GM23338 (cell line): ENCODE data around the gene KRT81. TPM values are rescaled to one million over a fixed set of nuclear protein-coding genes. Genes with fewer than 3 reads are reported as not detected.

Experiments used
- CTCF ChIP-seq, 2 experiments: fragments of 200-600 bp in 1 of 2; sonication (generic) in 1 of 2; conservative IDR thresholded peaks; 2 replicates each; pipeline versions ENCODE4 v1.5.1 to v1.6.1; 2016 to 2017; ENCODE audit warnings: antibody characterized with exemption in 2 of 2, low read depth in 2 of 2, mild to moderate bottlenecking in 2 of 2, moderate library complexity in 1 of 2
- REST ChIP-seq: IDR thresholded peaks from one replicate; pipeline ENCODE4 v1.6.1; 2018; ENCODE audit warnings: antibody characterized with exemption; ENCODE audit not compliant: unreplicated experiment
- ZNF331 ChIP-seq: fragments of 250-450 bp; sonication (Bioruptor Pico); IDR thresholded peaks from 2 replicates; pipeline ENCODE4 v1.5.0; 2020; ENCODE audit warnings: low read depth, mild to moderate bottlenecking, moderate library complexity
- ZNF462 ChIP-seq: fragments of 250-450 bp; sonication (Bioruptor Pico); IDR thresholded peaks from 2 replicates; pipeline ENCODE4 v1.5.0; 2020; ENCODE audit warnings: mild to moderate bottlenecking, moderate library complexity
- polyA plus RNA-seq: library from polyadenylated mRNA; unstranded; fragments of >200 nt; fragmentation: Nextera tagmentation; extraction: Ambion mirVana; gene quantifications from 2 replicates; pipeline ENCODE4 v1.2.1, GENCODE V29; 2016
- total RNA-seq: library from RNA; depleted of rRNA; stranded (reverse); fragments of >200 nt; shearing (Covaris generic); gene quantifications from 2 replicates; pipeline ENCODE4 v1.2.3, GENCODE V29; 2014

KRT81 gene
- total and polyA plus RNA-seq, 2 experiments from 2014 or later, result not detected

- TF ChIP-seq ZNF462 (CRISPR knock-in tag), result no peak
- no peak for TF ChIP-seq REST
- TF ChIP-seq CTCF (conservative IDR thresholded peaks at IDR 0.05; ENCODE audit: low read depth in 2 of 2), result no peak
- no peak for TF ChIP-seq ZNF331
These were observed 42.9 kb upstream of the KRT81 start (continued) for GRCh38 chr12:52334185-52334584.
